ENCODE measurements around the gene PLCB2.

Gene PLCB2

GRCh38 chr15:40334541-40334940, 26.8 kb upstream of the PLCB2 start:
- no peak overlapping the region for H3K4me3 ChIP-seq (ENCODE audit: low read depth, low read length)
- no peaks in the 10 kb centered on the region for H3K36me3 ChIP-seq
- no peaks in the 10 kb centered on the region for H3K27me3 ChIP-seq (ENCODE audit: insufficient read depth, low read depth, severe bottlenecking)
- no peak for DNase-seq
- peak overlapping the region; percentile 76 for H3K27ac ChIP-seq
- TF ChIP-seq CTCF (IDR thresholded peaks at IDR 0.05; ENCODE audit: low read depth, low read length): no peak
- no peaks in the 10 kb centered on the region for H3K9me3 ChIP-seq (ENCODE audit: severe bottlenecking)

GRCh38 chr15:40333922-40334492, 26.3 kb upstream of the PLCB2 start:
- no peaks in the 10 kb centered on the region for H3K36me3 ChIP-seq
- H3K4me3 ChIP-seq (ENCODE audit: low read depth, low read length): 0 out of 2 replicates have a peak overlapping the region, but pooled peaks have one; percentile 2
- peak; percentile 92 for DNase-seq
- H3K27ac ChIP-seq: peak overlapping the region; percentile 76
- H3K27me3 ChIP-seq (ENCODE audit: insufficient read depth, low read depth, severe bottlenecking): no peaks in the 10 kb centered on the region
- no peaks in the 10 kb centered on the region for H3K9me3 ChIP-seq (ENCODE audit: severe bottlenecking)
- TF ChIP-seq CTCF (IDR thresholded peaks at IDR 0.05; ENCODE audit: low read depth, low read length): no peak

GRCh38 chr15:40332113-40332781, 24.5 kb upstream of the PLCB2 start:
- no peak for TF ChIP-seq CTCF (IDR thresholded peaks at IDR 0.05; ENCODE audit: low read depth, low read length)
- H3K4me3 ChIP-seq (ENCODE audit: low read depth, low read length): no peak overlapping the region
- H3K27me3 ChIP-seq (ENCODE audit: insufficient read depth, low read depth, severe bottlenecking): no peaks in the 10 kb centered on the region
- no peak overlapping the region for H3K27ac ChIP-seq
- no peak for DNase-seq
- no peaks in the 10 kb centered on the region for H3K9me3 ChIP-seq (ENCODE audit: severe bottlenecking)
- peaks cover under 1% of the 10 kb centered on the region; the same call in 1 of the 2 replicates for H3K36me3 ChIP-seq

GRCh38 chr15:40331637-40332036, 23.9 kb upstream of the PLCB2 start:
- no peak for DNase-seq
- Histone ChIP-seq H3K9me3 (ENCODE audit: severe bottlenecking) (no peaks in the 10 kb centered on the region), H3K27ac (no peak overlapping the region), H3K27me3 (ENCODE audit: insufficient read depth, low read depth, severe bottlenecking) (no peaks in the 10 kb centered on the region), H3K36me3 (peaks cover 7% of the 10 kb centered on the region), H3K4me3 (ENCODE audit: low read depth, low read length) (no peak overlapping the region)
- no peak for TF ChIP-seq CTCF (IDR thresholded peaks at IDR 0.05; ENCODE audit: low read depth, low read length)

- no peak overlapping the region for H3K4me3 ChIP-seq (ENCODE audit: low read depth, low read length)
- H3K36me3 ChIP-seq: peaks cover 13% of the 10 kb centered on the region
- no peak overlapping the region for H3K27ac ChIP-seq
- TF ChIP-seq CTCF (IDR thresholded peaks at IDR 0.05; ENCODE audit: low read depth, low read length): no peak
- no peaks in the 10 kb centered on the region for H3K9me3 ChIP-seq (ENCODE audit: severe bottlenecking)
- H3K27me3 ChIP-seq (ENCODE audit: insufficient read depth, low read depth, severe bottlenecking): no peaks in the 10 kb centered on the region
- DNase-seq: no peak
Observed at GRCh38 chr15:40331026-40331425, 23.3 kb upstream of the PLCB2 start.
